ENCODE data around the gene GALNT17. TPM values are rescaled to one million over a fixed set of nuclear protein-coding genes. Genes with fewer than 3 reads are reported as not detected.
A peak's percentile ranks its signal among the peaks of the same experiment; 100 is the strongest.
"Not testable (repeated sequence)": the region's sequence is repeated elsewhere in the genome, so short reads cannot be mapped to it uniquely, and the experiment has no call there.

The GALNT17 gene
- total RNA-seq, 2 donors from 2014 or later: 0.35 to 2.4 TPM

GRCh38 chr7:71221049-71221448 is 89.1 kb downstream of the GALNT17 start:
- no peak for DNase-seq
- no peak for ATAC-seq
- intact Hi-C loops (cut with DNase I): no loop called here

- intact Hi-C loops (cut with DNase I): no loop called here
- ATAC-seq (no peak), DNase-seq (no peak)
Measured at GRCh38 chr7:71221549-71221948, 89.6 kb downstream of the GALNT17 start.

GRCh38 chr7:71227126-71227525 is 95.2 kb downstream of the GALNT17 start:
- intact Hi-C loops (cut with DNase I): no loop called here
- ATAC-seq: no peak
- DNase-seq: no peak

- DNase-seq (no peak), ATAC-seq (no peak)
- intact Hi-C loops (cut with DNase I): no loop called here
Measured at GRCh38 chr7:71229148-71229547, 97.2 kb downstream of the GALNT17 start.

- no peak for DNase-seq
- no peak for ATAC-seq
- intact Hi-C loops (cut with DNase I): no loop called here
Measured at GRCh38 chr7:71229699-71230098, 97.8 kb downstream of the GALNT17 start.

GRCh38 chr7:71235253-71235652 is 103.3 kb downstream of the GALNT17 start:
- intact Hi-C loops (cut with DNase I): no loop called here
- DNase-seq (no peak), ATAC-seq (no peak)

GRCh38 chr7:71236230-71237105 is 104.5 kb downstream of the GALNT17 start:
- ATAC-seq (no peak), DNase-seq (no peak)
- intact Hi-C loops (cut with DNase I): no loop called here

- DNase-seq: no peak
- peak; percentile 77 to 86 for ATAC-seq
- intact Hi-C loops (cut with DNase I): no loop called here
Measured at GRCh38 chr7:71237945-71238344, 106.0 kb downstream of the GALNT17 start.

GRCh38 chr7:71238581-71239295 is 106.8 kb downstream of the GALNT17 start:
- no peak for DNase-seq
- intact Hi-C loops (cut with DNase I): no loop called here
- ATAC-seq: no peak

- ATAC-seq: peak; percentile 44 to 70
- intact Hi-C loops (cut with DNase I): loop anchor here in 1 of 2 donors (5.0 kb wide), 1 partner anchor 493 kb away; no protein-coding TSS in a partner anchor
- DNase-seq: no peak
Measured at GRCh38 chr7:71239586-71240268, 107.8 kb downstream of the GALNT17 start.

- DNase-seq (no peak), ATAC-seq (peak in 1 of 2 donors; percentile 8)
- intact Hi-C loops (cut with DNase I): loop anchor here in 1 of 2 donors (5.0 kb wide), 1 partner anchor 488 kb away; no protein-coding TSS in a partner anchor
Measured at GRCh38 chr7:71243736-71244410, 111.9 kb downstream of the GALNT17 start.

- intact Hi-C loops (cut with DNase I): no loop called here
- DNase-seq (no peak), ATAC-seq (no peak)
Measured at GRCh38 chr7:71245038-71245437, 113.1 kb downstream of the GALNT17 start.

GRCh38 chr7:71251706-71252105 is 119.8 kb downstream of the GALNT17 start:
- intact Hi-C loops (cut with DNase I): no loop called here
- no peak for DNase-seq
- no peak for ATAC-seq

GRCh38 chr7:71254751-71255150 is 122.8 kb downstream of the GALNT17 start:
- DNase-seq (no peak), ATAC-seq (no peak)
- intact Hi-C loops (cut with DNase I): no loop called here

GRCh38 chr7:71255537-71256178 is 123.7 kb downstream of the GALNT17 start:
- intact Hi-C loops (cut with DNase I): no loop called here
- DNase-seq (no peak), ATAC-seq (no peak)

- no peak for DNase-seq
- no peak for ATAC-seq
- intact Hi-C loops (cut with DNase I): no loop called here
Measured at GRCh38 chr7:71261066-71261465, 129.1 kb downstream of the GALNT17 start.

GRCh38 chr7:71262834-71263233 is 130.9 kb downstream of the GALNT17 start:
- intact Hi-C loops (cut with DNase I); ATAC-seq: not testable (repeated sequence)

GRCh38 chr7:71264005-71264404 is 132.1 kb downstream of the GALNT17 start:
- intact Hi-C loops (cut with DNase I): no loop called here
- DNase-seq (no peak), ATAC-seq (no peak)

More at GRCh38 chr7:71262834-71263233, 130.9 kb downstream of the GALNT17 start:
- DNase-seq: not testable (repeated sequence)

GRCh38 chr7:71266912-71267311 is 135.0 kb downstream of the GALNT17 start:
- DNase-seq: no peak
- no peak for ATAC-seq
- intact Hi-C loops (cut with DNase I): no loop called here

Data from left cardiac atrium (tissue), 4 donors.